ENCODE data around the gene SOS1.

SOS1 gene

GRCh38 chr2:39027421-39027820 is 93.4 kb downstream of the SOS1 start:
- no peak for DNase-seq (ENCODE audit: low read depth, low spot score)

DNA sequence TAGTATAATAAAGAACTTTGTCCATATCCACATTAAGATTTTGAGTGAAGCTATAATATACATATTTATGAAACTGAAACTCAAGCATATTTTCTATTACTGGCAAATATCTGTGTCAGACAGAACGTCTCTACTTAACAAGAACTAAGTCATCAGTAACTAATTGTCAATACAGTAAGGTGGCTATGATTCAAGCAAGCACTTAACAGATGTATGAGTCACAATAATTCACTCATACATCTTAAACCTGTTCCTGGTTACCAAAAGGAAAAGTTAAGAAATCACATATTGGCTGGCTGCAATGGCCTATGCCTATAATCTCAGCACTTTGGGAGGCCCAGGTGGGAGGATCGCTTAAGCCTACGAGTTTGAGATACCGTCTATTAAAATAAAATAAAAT is 96.0 kb downstream of the SOS1 start:
- DNase-seq (ENCODE audit: low read depth, low spot score): peak; percentile 3

GRCh38 chr2:39023649-39024048 is 97.2 kb downstream of the SOS1 start:
- no peak for DNase-seq (ENCODE audit: low read depth, low spot score)

- no peak for DNase-seq (ENCODE audit: low read depth, low spot score)
Measured at GRCh38 chr2:39022642-39023235, 98.1 kb downstream of the SOS1 start.

GRCh38 chr2:39020383-39020782 is 100.5 kb downstream of the SOS1 start:
- DNase-seq (ENCODE audit: low read depth, low spot score): no peak

DNA sequence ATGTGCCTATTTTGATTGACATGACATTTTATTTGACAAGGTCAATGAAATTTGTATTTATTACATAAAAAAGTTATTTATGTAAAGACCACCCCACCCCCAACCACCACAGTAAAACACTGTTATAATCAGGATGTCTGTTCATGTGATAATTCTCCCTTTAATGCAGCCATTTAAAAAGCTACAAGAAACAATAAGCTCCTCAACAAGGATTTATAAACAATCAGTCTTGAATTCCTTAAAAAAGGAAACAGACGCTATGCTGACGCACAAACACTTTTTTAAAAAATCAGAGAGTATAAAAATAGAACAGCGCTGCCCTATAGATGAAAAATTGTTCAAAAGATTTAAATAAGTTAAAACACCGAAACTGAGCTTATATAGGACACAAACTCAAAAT is 102.2 kb downstream of the SOS1 start:
- DNase-seq (ENCODE audit: low read depth, low spot score): no peak

GRCh38 chr2:39017334-39017733 is 103.5 kb downstream of the SOS1 start:
- no peak for DNase-seq (ENCODE audit: low read depth, low spot score)

GRCh38 chr2:39015424-39015823 is 105.4 kb downstream of the SOS1 start:
- no peak for DNase-seq (ENCODE audit: low read depth, low spot score)

DNA sequence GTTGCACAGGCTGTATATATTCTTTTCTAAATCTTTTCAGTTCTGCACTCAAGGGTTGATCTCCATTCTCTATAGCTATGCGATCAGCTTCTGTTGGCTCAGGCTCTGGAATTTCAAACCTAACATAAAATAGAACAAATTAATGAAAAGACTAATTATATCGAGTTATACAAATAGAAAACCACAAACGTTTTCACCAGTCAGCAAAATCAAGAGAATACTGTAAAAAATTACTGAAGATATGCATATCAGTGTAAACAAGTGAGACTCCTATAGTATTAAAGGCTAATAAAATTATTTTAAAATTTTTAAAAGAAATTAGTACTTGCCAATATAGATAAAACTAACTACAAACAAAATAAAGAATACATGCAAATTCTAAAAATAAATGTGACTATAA is 107.0 kb downstream of the SOS1 start:
- no peak for DNase-seq (ENCODE audit: low read depth, low spot score)

DNA sequence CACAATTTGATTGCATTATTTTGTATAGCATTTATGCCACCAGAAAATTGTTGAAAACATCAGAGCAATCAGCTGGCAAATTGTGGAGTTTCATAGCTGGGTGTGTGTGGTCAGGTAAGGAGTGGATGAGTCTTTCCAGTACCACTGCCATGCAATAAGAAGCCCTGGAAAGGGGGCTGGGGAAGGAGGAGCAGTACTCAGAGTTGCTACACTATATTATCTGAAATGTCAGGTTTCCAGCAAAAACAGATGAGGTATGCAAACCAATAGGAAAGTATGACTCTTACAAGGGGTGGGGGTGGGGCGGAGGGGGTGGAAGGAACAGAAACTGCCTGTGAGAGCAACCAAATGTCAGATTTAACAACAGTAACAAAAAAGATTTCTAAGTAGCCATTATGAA is 112.2 kb downstream of the SOS1 start:
- peak; percentile 46 for DNase-seq (ENCODE audit: low read depth, low spot score)

DNA sequence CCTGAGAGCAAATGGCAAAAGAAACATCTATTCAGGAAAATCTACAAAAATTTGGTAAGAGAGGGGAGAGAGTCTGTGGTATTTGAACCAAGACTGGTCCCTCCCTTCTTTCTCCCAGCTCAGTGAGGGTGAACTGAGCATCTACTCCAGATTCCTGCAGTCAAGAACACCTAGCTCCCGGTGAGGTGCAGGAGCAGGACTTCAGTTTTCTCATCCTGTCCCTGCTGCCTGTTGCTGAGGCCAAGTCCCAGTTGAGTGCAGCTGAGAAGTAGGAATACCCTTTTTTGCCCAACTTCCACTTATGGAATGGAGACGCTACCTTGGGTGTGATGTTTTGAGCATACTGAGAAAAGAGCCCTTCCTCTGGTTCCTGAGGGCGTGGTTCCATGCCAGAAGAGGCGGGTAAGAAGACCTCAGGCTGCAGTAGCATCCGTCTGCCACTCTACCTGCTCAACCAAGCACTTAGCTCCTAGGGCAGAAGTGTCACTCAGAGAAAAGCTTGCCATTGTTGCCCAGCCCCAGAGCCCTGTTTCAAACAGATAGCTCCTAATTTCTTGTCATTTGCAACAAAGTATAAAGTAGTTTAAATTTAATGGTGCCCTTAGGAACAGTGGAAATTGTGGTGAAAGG is 112.9 kb downstream of the SOS1 start:
- DNase-seq (ENCODE audit: low read depth, low spot score): no peak

- no peak for DNase-seq (ENCODE audit: low read depth, low spot score)
Measured at GRCh38 chr2:39000552-39000951, 120.3 kb downstream of the SOS1 start.

DNA sequence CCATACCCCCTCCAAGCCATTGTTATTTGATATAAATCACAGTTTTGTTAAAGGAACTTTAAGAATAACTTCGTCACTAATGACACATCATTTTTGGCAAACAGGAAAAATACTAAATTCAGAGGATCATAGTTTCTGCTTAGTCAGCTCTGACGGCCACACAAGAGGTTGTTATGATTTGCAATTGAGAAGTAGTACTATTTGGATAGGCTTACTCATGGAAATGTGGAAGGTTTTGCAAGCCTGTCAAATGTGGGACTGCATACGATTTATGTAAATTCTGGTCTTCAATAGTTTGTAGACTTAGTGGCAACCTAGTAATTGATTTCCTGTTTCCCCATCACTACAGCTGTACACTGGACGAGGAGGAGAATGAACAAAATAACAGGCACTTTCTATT is 123.1 kb downstream of the SOS1 start:
- peak; percentile 71 for DNase-seq (ENCODE audit: low read depth, low spot score)

DNA sequence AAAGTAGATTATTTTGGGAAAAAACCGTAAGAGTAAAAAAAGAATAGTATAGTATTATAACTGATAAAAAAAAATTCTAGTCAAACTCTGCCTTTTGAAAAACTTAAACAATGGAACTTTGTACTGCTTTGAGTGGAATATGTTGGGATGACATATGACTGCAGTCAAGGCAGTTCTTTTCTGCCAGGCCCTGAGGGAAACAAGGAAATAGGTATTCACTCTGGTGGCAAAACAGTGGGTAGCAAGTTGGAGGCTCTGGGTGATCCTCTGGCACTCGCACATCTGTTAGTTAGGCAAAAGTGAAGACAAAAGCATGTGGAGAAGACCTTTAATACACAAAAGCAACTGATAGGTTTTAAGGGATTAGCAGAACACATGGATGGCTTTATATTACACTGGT is 129.0 kb downstream of the SOS1 start:
- DNase-seq (ENCODE audit: low read depth, low spot score): no peak

DNA sequence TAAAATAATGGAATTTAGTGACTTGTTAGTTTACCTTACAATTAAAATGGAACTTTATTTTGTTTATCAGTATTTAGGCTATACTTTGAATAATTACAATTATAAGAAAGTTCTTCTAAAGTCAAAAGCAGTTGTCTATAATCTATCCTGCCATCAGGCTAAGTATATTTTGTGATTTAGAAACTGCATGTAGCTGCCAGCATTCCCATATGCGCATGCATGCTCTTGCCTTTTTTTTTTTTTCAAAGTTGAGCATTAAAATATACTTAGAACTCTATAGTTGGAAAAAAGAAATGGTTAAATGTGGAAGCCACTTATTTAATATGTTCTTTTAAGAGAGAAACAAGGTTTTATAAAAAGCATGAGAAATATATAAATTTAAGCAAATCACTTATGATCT is 132.1 kb downstream of the SOS1 start:
- no peak for DNase-seq (ENCODE audit: low read depth, low spot score)

GRCh38 chr2:38982498-38982897 is 138.4 kb downstream of the SOS1 start:
- no peak for DNase-seq (ENCODE audit: low read depth, low spot score)

GRCh38 chr2:38981670-38982357 is 139.0 kb downstream of the SOS1 start:
- DNase-seq (ENCODE audit: low read depth, low spot score): no peak

- DNase-seq (ENCODE audit: low read depth, low spot score): no peak
Measured at GRCh38 chr2:38981003-38981669, 139.7 kb downstream of the SOS1 start.

DNA sequence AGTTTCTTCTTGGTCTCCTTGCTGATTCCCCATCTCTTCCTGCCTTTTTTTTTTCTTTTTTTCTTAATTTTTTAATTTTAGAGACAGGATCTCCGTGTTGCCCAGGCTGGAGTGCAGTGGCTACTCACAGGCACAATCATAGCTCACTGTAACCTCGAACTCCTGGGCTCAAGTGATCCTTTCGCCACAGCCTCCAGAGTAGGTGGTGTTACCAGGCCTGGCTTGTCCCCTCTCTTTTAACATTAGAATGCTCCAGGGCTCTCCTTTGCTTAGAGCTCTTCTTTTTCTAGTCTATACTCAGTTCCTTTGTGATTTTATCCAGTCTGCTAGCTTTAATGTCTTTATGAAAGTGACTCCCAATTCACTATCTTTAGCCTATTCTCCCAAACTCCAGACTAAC is 141.9 kb downstream of the SOS1 start:
- DNase-seq (ENCODE audit: low read depth, low spot score): no peak

- DNase-seq (ENCODE audit: low read depth, low spot score): no peak
Measured at GRCh38 chr2:38978296-38978903, 142.5 kb downstream of the SOS1 start.

DNA sequence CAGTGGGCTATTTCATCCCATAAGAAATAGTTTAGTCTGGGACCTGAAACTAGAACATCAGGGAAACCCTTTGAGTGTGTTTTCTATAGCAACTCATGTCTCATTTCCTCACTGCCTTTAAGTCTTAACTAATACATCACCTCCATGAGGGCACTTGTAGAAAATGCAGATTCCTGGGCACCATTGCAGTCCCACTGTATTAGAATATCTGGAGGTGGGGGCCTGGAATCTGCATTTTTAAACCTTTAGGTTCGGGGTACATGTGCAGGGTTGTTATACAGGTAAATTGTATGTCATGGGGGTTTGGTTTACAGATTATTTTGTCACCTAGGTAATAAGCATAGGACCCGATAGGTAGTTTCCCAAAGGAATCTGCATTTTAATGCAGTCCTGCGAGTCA is 143.8 kb downstream of the SOS1 start:
- DNase-seq (ENCODE audit: low read depth, low spot score): no peak

DNA sequence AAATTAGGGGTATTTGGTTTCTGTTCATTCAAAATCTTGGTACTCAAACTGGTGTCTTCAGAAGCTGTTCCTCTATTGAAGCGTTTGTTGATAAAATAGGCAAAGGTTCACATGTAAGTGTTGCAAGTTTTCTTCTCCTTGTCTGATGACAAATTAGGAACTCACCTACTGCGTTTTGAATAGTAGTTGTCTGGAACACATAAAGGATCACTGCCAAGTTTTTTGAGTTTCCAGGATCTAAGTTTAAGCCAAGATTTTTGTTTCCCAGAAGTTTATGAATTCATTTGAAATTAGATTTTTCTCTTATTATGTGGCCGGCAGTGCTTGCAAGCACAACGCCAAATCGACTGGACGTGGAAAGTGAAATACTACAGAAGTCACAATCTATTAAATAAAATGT is 145.8 kb downstream of the SOS1 start:
- no peak for DNase-seq (ENCODE audit: low read depth, low spot score)

All from astrocyte of the hippocampus (primary cell).